CD14-positive monocyte (primary cell): Measurements from ENCODE around the gene GH1. TPM values are rescaled to one million over a fixed set of nuclear protein-coding genes. Genes with fewer than 3 reads are reported as not detected.

ENCODE experiments used
- DNase-seq, 3 donors: peaks; one replicate each; pipeline ENCODE4 v3.0.0-alpha.2; 2011 to 2022
- H2AFZ ChIP-seq: 2 replicates; pipeline ENCODE4 v1.6.0; 2012; ENCODE audit warnings: mild to moderate bottlenecking, low read depth, low read length, inconsistent platforms; ENCODE audit not compliant: insufficient read depth, poor library complexity, severe bottlenecking
- H3K27ac ChIP-seq, 2 donors: 1 replicate in 1 of 2; 2 replicates in 1 of 2; pipeline ENCODE4 v1.5.1; 2012 to 2013; ENCODE audit warnings: low read length in 2 of 2, control low read depth in 1 of 2, inconsistent platforms in 1 of 2, low read depth in 1 of 2, mild to moderate bottlenecking in 1 of 2
- H3K27me3 ChIP-seq, 2 donors: one replicate each; pipeline versions ENCODE4 v1.6.0 to v1.6.1; 2011 to 2013; ENCODE audit warnings: low read length in 2 of 2; ENCODE audit not compliant: control insufficient read depth in 2 of 2, insufficient read depth in 2 of 2
- H3K36me3 ChIP-seq, 2 donors: replicated peaks in 1 of 2; 1 replicate in 1 of 2; 2 replicates in 1 of 2; pipeline versions ENCODE4 v1.5.1 to v1.6.1; 2012 to 2013; ENCODE audit warnings: low read length in 2 of 2, control low read depth in 1 of 2, inconsistent platforms in 1 of 2, mild to moderate bottlenecking in 1 of 2; ENCODE audit not compliant: insufficient read depth in 2 of 2, control insufficient read depth in 1 of 2
- H3K4me1 ChIP-seq, 2 donors: 1 replicate in 1 of 2; 2 replicates in 1 of 2; pipeline versions ENCODE4 v1.5.1 to v1.6.1; 2012 to 2013; ENCODE audit warnings: low read length in 2 of 2, control low read depth in 1 of 2, inconsistent platforms in 1 of 2, mild to moderate bottlenecking in 1 of 2, moderate library complexity in 1 of 2; ENCODE audit not compliant: insufficient read depth in 2 of 2, control insufficient read depth in 1 of 2
- H3K4me2 ChIP-seq: replicated peaks from 2 replicates; pipeline ENCODE3; 2012; ENCODE audit warnings: low read length, moderate library complexity, mild to moderate bottlenecking; ENCODE audit not compliant: poor library complexity, severe bottlenecking; ENCODE audit errors: extremely low read depth
- H3K4me3 ChIP-seq, 3 experiments: fragments of 200-600 bp in 1 of 3; sonication (generic) in 1 of 3; replicated peaks in 1 of 3; 1 replicate in 2 of 3; 2 replicates in 1 of 3; pipeline ENCODE4 v1.5.1; 2011 to 2013; ENCODE audit warnings: low read length in 3 of 3, mild to moderate bottlenecking in 3 of 3, control low read depth in 2 of 3, low read depth in 2 of 3, inconsistent platforms in 1 of 3, moderate library complexity in 1 of 3
- H3K79me2 ChIP-seq: 2 replicates; pipeline ENCODE4 v1.6.0; 2012; ENCODE audit warnings: mild to moderate bottlenecking, control low read depth, inconsistent platforms, low read length, moderate library complexity; ENCODE audit not compliant: insufficient read depth
- H3K9ac ChIP-seq: 2 replicates; pipeline ENCODE4 v1.6.0; 2017; ENCODE audit warnings: low read length, mild to moderate bottlenecking; ENCODE audit not compliant: insufficient read depth, poor library complexity, severe bottlenecking
- H3K9me3 ChIP-seq, 2 donors: replicated peaks in 1 of 2; 1 replicate in 1 of 2; 2 replicates in 1 of 2; pipeline versions ENCODE4 v1.5.1 to v1.6.1; 2012 to 2013; ENCODE audit warnings: low read length in 2 of 2, control low read depth in 1 of 2; ENCODE audit not compliant: control insufficient read depth in 1 of 2, insufficient read depth in 1 of 2
- H4K20me1 ChIP-seq: 2 replicates; pipeline ENCODE4 v1.6.0; 2012; ENCODE audit warnings: mild to moderate bottlenecking, low read length, control low read depth, moderate library complexity; ENCODE audit not compliant: insufficient read depth
- H3K27ac Mint-ChIP-seq, 7 donors: one replicate each; pipeline ENCODE4 v1.8.0; 2020; ENCODE audit warnings: mild to moderate bottlenecking in 7 of 7, mixed read lengths in 7 of 7, moderate library complexity in 6 of 7, inconsistent platforms in 2 of 7
- H3K27me3 Mint-ChIP-seq, 3 donors: one replicate each; pipeline ENCODE4 v1.8.0; 2021 to 2022; ENCODE audit warnings: low read depth in 3 of 3, mild to moderate bottlenecking in 3 of 3, mixed read lengths in 3 of 3, moderate library complexity in 3 of 3, inconsistent platforms in 1 of 3
- H3K36me3 Mint-ChIP-seq, 2 donors: one replicate each; pipeline ENCODE4 v1.8.0; 2020; ENCODE audit warnings: mixed read lengths in 2 of 2, inconsistent platforms in 1 of 2, mild to moderate bottlenecking in 1 of 2
- H3K4me1 Mint-ChIP-seq: one replicate; pipeline ENCODE4 v1.8.0; 2020; ENCODE audit warnings: mild to moderate bottlenecking, mixed read lengths
- H3K4me3 Mint-ChIP-seq, 2 donors: one replicate each; pipeline ENCODE4 v1.8.0; 2020; ENCODE audit warnings: mild to moderate bottlenecking in 2 of 2, mixed read lengths in 2 of 2, moderate library complexity in 1 of 2
- H3K9me3 Mint-ChIP-seq, 7 donors: one replicate each; pipeline ENCODE4 v1.8.0; 2020 to 2022; ENCODE audit warnings: mixed read lengths in 7 of 7, mild to moderate bottlenecking in 6 of 7, moderate library complexity in 6 of 7, inconsistent platforms in 2 of 7
- CTCF ChIP-seq: fragments of 200-600 bp; IDR thresholded peaks from one replicate; pipeline ENCODE4 v1.8.0; 2022; ENCODE audit warnings: antibody characterized with exemption, mild to moderate bottlenecking
- WGBS: methylation state at CpG from one replicate; pipeline ENCODE4 v1.1.5; 2013; ENCODE audit warnings: missing lambda C conversion rate; ENCODE audit not compliant: insufficient coverage; 5-methylcytosine and 5-hydroxymethylcytosine counted together
- intact Hi-C, 2 donors: fragments of 100-400 bp; cut with micrococcal nuclease; formaldehyde crosslinking; loops; one replicate each; pipeline versions ENCODE4 v1.15.0 to v1.15.1; 2023
- polyA plus RNA-seq, 3 donors: library from polyadenylated mRNA; depleted of rRNA in 1 of 3; unstranded in 2 of 3; stranded (reverse) in 1 of 3; fragments of 300-500 nt in 2 of 3; fragments of >200 nt in 1 of 3; fragmentation: Illumina TruSeq in 2 of 3; gene quantifications; 1 replicate in 2 of 3; 2 replicates in 1 of 3; pipeline ENCODE4 v1.2.3, GENCODE V29; 2012 to 2021

Gene GH1
- polyA plus RNA-seq, 3 donors = not detected

GRCh38 chr17:63930951-63931575 is 12.4 kb upstream of the GH1 start:
- Histone ChIP-seq H4K20me1 (no peaks in the 10 kb centered on the region), H3K9ac (peak overlapping the region; percentile 10), H3K27ac (peak overlapping the region in 1 of 2 donors; percentile 9), H3K79me2 (no peaks in the 10 kb centered on the region), H2AFZ (peak overlapping the region; percentile 78), H3K4me1 (peaks cover 30 to 37% of the 10 kb centered on the region in 2 donors), H3K36me3 (peaks cover 0 to 8% of the 10 kb centered on the region in 2 donors), H3K4me2 (peak overlapping the region; percentile 62), H3K27me3 (no peaks in the 10 kb centered on the region), H3K4me3 (peak overlapping the region; percentile 11 to 62 (median 35)), H3K9me3 (no peaks in the 10 kb centered on the region)
- peak; percentile 67 to 72 (median 71) for DNase-seq
- WGBS = 52% methylated on average over 9 of the region's 16 CpGs
- peak overlapping the region in 5 of 7 donors; percentile 45 to 80 (median 70) for H3K27ac Mint-ChIP-seq
- intact Hi-C loops = no loop called here
- peaks cover 0 to 2% (median 0%) of the 10 kb centered on the region in 7 donors for H3K9me3 Mint-ChIP-seq
- peaks cover 4 to 16% (median 9%) of the 10 kb centered on the region in 3 donors for H3K27me3 Mint-ChIP-seq
- peaks cover 4 to 5% of the 10 kb centered on the region in 2 donors for H3K36me3 Mint-ChIP-seq
- H3K4me1 Mint-ChIP-seq = peaks cover 33% of the 10 kb centered on the region
- TF ChIP-seq CTCF = no peak
- H3K4me3 Mint-ChIP-seq = peak overlapping the region; percentile 73 to 90

GRCh38 chr17:63929860-63930766 is 11.5 kb upstream of the GH1 start:
- H3K4me2 ChIP-seq = peak overlapping the region; percentile 62
- no peaks in the 10 kb centered on the region for H3K27me3 ChIP-seq
- Mint-ChIP-seq H3K27me3 (peaks cover 4 to 16% (median 6%) of the 10 kb centered on the region in 3 donors), H3K4me3 (peak overlapping the region in 1 of 2 donors; percentile 73), H3K4me1 (peaks cover 33% of the 10 kb centered on the region), H3K9me3 (peaks cover 0 to 2% (median 0%) of the 10 kb centered on the region in 7 donors), H3K36me3 (peaks cover 4 to 5% of the 10 kb centered on the region in 2 donors), H3K27ac (no peak overlapping the region)
- no peak overlapping the region for H2AFZ ChIP-seq
- peak overlapping the region in 1 of 3 experiments; percentile 62 for H3K4me3 ChIP-seq
- no peak for DNase-seq
- intact Hi-C loops = loop anchor here in 1 of 2 donors (10.0 kb wide), 1 partner anchor 355 kb away; no protein-coding TSS in a partner anchor
- 95% methylated on average over 23 of the region's 24 CpGs for WGBS
- H3K9ac ChIP-seq = no peak overlapping the region
- H3K4me1 ChIP-seq = peaks cover 30 to 34% of the 10 kb centered on the region in 2 donors
- TF ChIP-seq CTCF = no peak
- peaks cover 0 to 8% of the 10 kb centered on the region in 2 donors for H3K36me3 ChIP-seq
- H4K20me1 ChIP-seq = no peaks in the 10 kb centered on the region
- no peak overlapping the region for H3K27ac ChIP-seq
- no peaks in the 10 kb centered on the region for H3K9me3 ChIP-seq
- no peaks in the 10 kb centered on the region for H3K79me2 ChIP-seq
